K562 (cell line): ENCODE data around the gene GOLPH3L. TPM values are rescaled to one million over a fixed set of nuclear protein-coding genes. Genes with fewer than 3 reads are reported as not detected.
A peak's percentile ranks its signal among the peaks of the same experiment; 100 is the strongest.

Experiments
- BRD4 ChIP-seq: fragments of 200-600 bp; sonication (generic); IDR thresholded peaks from 2 replicates; pipeline ENCODE4 v1.6.1; 2017; ENCODE audit warnings: inconsistent platforms
- DDX20 ChIP-seq: fragments of 450-650 bp; IDR thresholded peaks from 2 replicates; pipeline ENCODE4 v1.6.1; 2016; ENCODE audit warnings: missing genetic modification characterization, low read depth, mild to moderate bottlenecking, missing compliant biosample characterization, moderate library complexity
- HNRNPL ChIP-seq: fragments of 200-400 bp; formaldehyde crosslinking; IDR thresholded peaks from 2 replicates; pipeline ENCODE4 v1.6.1; 2017; ENCODE audit warnings: low read depth, mild to moderate bottlenecking, low read length
- IRF2 ChIP-seq: sonication (generic); formaldehyde crosslinking; IDR thresholded peaks from 2 replicates; pipeline ENCODE4 v1.8.1; 2022; ENCODE audit warnings: mild to moderate bottlenecking, missing genetic modification reagents
- KAT7 ChIP-seq: sonication (generic); formaldehyde crosslinking; IDR thresholded peaks from 2 replicates; pipeline ENCODE4 v1.8.0; 2022; ENCODE audit warnings: missing genetic modification reagents, mild to moderate bottlenecking, borderline replicate concordance
- LCOR ChIP-seq: sonication (generic); formaldehyde crosslinking; IDR thresholded peaks from 2 replicates; pipeline ENCODE4 v1.8.0; 2022; ENCODE audit warnings: mild to moderate bottlenecking, missing genetic modification reagents
- MCM2 ChIP-seq: fragments of 450-650 bp; IDR thresholded peaks from 2 replicates; pipeline ENCODE4 v1.6.1; 2017; ENCODE audit warnings: low read depth, mild to moderate bottlenecking
- MCM7 ChIP-seq, 2 experiments: fragments of 450-650 bp; IDR thresholded peaks; 2 replicates each; pipeline ENCODE4 v1.6.1; 2016 to 2018
- MIER1 ChIP-seq: fragments of 450-650 bp; IDR thresholded peaks from 2 replicates; pipeline ENCODE4 v1.6.1; 2016; ENCODE audit warnings: antibody characterized with exemption, mild to moderate bottlenecking, low read depth
- POLR3A ChIP-seq: IDR thresholded peaks from 2 replicates; pipeline ENCODE4 v1.6.1; 2011; ENCODE audit warnings: borderline replicate concordance, mild to moderate bottlenecking, moderate library complexity; ENCODE audit not compliant: insufficient read length, insufficient read depth; ENCODE audit errors: extremely low read depth
- RBBP5 ChIP-seq: fragments of 200-600 bp; sonication (generic); IDR thresholded peaks from 2 replicates; pipeline ENCODE4 v1.6.1; 2012; ENCODE audit warnings: borderline replicate concordance, mild to moderate bottlenecking, low read length, control low read depth, inconsistent platforms; ENCODE audit not compliant: insufficient read depth, poor library complexity, severe bottlenecking
- SAFB2 ChIP-seq: fragments of 200-400 bp; formaldehyde crosslinking; IDR thresholded peaks from 2 replicates; pipeline ENCODE4 v1.6.1; 2018; ENCODE audit warnings: borderline replicate concordance, low read length, low read depth, moderate library complexity; ENCODE audit not compliant: severe bottlenecking
- ZNF23 ChIP-seq: fragments of 250-450 bp; sonication (Bioruptor Pico); IDR thresholded peaks from 2 replicates; pipeline ENCODE4 v1.4.0; 2020; ENCODE audit warnings: mild to moderate bottlenecking
- ZNF347 ChIP-seq: fragments of 450-650 bp; formaldehyde crosslinking; IDR thresholded peaks from 2 replicates; pipeline ENCODE4 v1.4.0; 2020; ENCODE audit warnings: low read depth, mild to moderate bottlenecking, moderate library complexity
- ZNF561 ChIP-seq: fragments of 450-650 bp; formaldehyde crosslinking; conservative IDR thresholded peaks from 2 replicates; pipeline ENCODE4 v1.4.0; 2020; ENCODE audit warnings: mild to moderate bottlenecking, moderate library complexity
- ZNF57 ChIP-seq: fragments of 450-650 bp; formaldehyde crosslinking; IDR thresholded peaks from 2 replicates; pipeline ENCODE4 v1.4.0; 2020; ENCODE audit warnings: mild to moderate bottlenecking, moderate library complexity
- ZNF583 ChIP-seq: fragments of 250-450 bp; sonication (Bioruptor Pico); IDR thresholded peaks from 2 replicates; pipeline ENCODE4 v1.4.0; 2020
- polyA plus RNA-seq, 8 experiments: library from polyadenylated mRNA; depleted of rRNA in 4 of 8; stranded (reverse) in 5 of 8; unstranded in 3 of 8; fragments of >200 nt; fragmentation: Nextera tagmentation in 2 of 8; fragmentation: Illumina TruSeq in 1 of 8; extraction: Ambion mirVana in 2 of 8; extraction: Trizol in 1 of 8; gene quantifications; 2 replicates each; pipeline versions ENCODE4 v1.2.1 to v1.2.3, GENCODE V29; 2011 to 2014; ENCODE audit warnings: inconsistent platforms in 1 of 8, missing spikeins in 1 of 8
- total RNA-seq, 7 experiments: library from RNA; depleted of rRNA in 6 of 7; stranded (reverse); fragments of >200 nt in 6 of 7; fragmentation: Illumina TruSeq in 2 of 7; extraction: Trizol in 2 of 7; gene quantifications; 2 replicates each; pipeline versions ENCODE4 v1.2.1 to v1.2.3, GENCODE V29; 2011 to 2021; ENCODE audit warnings: low replicate concordance in 1 of 7
- TF ChIP-seq, protein P1 (sequence below): fragments of 450-650 bp; conservative IDR thresholded peaks from 2 replicates; pipeline ENCODE4 v1.6.1; 2016; ENCODE audit warnings: missing genetic modification characterization, low read depth, mild to moderate bottlenecking, control low read depth, missing compliant biosample characterization
- TF ChIP-seq, protein P2 (sequence below): fragments of 250-450 bp; sonication (Bioruptor Pico); IDR thresholded peaks from 2 replicates; pipeline ENCODE4 v1.4.0; 2020; ENCODE audit warnings: mild to moderate bottlenecking, moderate library complexity
- TF ChIP-seq, protein P3 (sequence below): fragments of 450-650 bp; IDR thresholded peaks from 2 replicates; pipeline ENCODE4 v1.6.1; 2016; ENCODE audit warnings: low read depth, mild to moderate bottlenecking, moderate library complexity
- TF ChIP-seq, protein P4 (sequence below): fragments of 250-450 bp; sonication (Bioruptor Pico); IDR thresholded peaks from 2 replicates; pipeline ENCODE4 v1.5.0; 2021

Gene GOLPH3L
- total and polyA plus RNA-seq, 9 of the 15 experiments (the other 6 are each of a cell fraction or from before 2014, with no cell fraction given): 8.1 to 42.1 (median 21.6) TPM

DNA sequence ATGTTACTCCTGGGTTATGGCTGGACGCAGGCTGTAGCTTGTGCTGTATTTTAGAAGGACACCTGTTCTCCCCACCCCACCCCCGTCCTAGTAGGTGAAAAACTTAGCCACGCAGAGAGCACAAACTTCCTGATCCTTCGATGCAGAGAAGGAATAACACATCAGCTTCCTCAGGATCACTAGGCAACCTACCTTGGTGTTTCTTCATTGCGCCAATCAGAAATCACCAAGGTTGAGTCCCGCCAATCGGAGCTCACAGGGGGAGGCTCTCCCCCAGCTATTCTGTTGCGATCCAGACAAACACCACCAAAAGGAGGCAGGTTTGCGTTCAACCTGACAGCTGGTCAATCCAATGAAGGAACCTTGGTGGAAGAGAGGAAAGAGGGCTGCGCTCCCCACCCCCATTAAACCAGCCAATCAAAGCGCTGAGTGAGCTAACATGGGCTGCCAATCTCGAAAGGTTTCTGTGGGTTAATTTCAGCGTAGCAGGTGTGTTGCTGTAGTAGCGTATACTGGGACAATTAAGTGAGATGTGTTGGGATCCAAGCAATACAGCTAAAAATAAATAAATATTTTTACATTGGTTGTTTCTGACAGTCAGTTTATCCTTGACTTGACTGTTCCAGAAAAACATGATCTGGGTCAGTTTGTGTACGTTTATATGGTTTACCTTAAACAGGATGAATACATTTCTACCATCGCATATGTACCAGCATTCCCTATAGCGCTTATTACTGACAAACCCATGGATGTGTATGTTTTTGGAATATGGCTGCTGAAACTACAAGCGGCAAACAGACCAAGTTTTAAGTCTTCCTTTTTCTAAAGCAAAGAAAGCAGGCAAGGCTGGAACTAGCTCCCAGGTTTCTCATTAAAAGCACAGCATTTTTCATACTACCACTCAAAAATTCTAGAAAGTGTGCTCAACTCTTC lies at the start of gene GOLPH3L (continued):
- no peak for TF ChIP-seq MCM2
- TF ChIP-seq ZNF583 (CRISPR knock-in tag): no peak
- TF ChIP-seq ZNF23 (CRISPR knock-in tag): no peak
- TF ChIP-seq, protein P1, sequence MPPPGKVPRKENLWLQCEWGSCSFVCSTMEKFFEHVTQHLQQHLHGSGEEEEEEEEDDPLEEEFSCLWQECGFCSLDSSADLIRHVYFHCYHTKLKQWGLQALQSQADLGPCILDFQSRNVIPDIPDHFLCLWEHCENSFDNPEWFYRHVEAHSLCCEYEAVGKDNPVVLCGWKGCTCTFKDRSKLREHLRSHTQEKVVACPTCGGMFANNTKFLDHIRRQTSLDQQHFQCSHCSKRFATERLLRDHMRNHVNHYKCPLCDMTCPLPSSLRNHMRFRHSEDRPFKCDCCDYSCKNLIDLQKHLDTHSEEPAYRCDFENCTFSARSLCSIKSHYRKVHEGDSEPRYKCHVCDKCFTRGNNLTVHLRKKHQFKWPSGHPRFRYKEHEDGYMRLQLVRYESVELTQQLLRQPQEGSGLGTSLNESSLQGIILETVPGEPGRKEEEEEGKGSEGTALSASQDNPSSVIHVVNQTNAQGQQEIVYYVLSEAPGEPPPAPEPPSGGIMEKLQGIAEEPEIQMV (tag): no peak
- no peak for TF ChIP-seq ZNF561 (CRISPR knock-in tag)
- no peak for TF ChIP-seq LCOR (CRISPR knock-in tag)
- TF ChIP-seq MCM7 (IDR thresholded peaks at IDR 0.05): no peak
- no peak for TF ChIP-seq DDX20 (tag)
- TF ChIP-seq POLR3A: no peak
- TF ChIP-seq, protein P2, sequence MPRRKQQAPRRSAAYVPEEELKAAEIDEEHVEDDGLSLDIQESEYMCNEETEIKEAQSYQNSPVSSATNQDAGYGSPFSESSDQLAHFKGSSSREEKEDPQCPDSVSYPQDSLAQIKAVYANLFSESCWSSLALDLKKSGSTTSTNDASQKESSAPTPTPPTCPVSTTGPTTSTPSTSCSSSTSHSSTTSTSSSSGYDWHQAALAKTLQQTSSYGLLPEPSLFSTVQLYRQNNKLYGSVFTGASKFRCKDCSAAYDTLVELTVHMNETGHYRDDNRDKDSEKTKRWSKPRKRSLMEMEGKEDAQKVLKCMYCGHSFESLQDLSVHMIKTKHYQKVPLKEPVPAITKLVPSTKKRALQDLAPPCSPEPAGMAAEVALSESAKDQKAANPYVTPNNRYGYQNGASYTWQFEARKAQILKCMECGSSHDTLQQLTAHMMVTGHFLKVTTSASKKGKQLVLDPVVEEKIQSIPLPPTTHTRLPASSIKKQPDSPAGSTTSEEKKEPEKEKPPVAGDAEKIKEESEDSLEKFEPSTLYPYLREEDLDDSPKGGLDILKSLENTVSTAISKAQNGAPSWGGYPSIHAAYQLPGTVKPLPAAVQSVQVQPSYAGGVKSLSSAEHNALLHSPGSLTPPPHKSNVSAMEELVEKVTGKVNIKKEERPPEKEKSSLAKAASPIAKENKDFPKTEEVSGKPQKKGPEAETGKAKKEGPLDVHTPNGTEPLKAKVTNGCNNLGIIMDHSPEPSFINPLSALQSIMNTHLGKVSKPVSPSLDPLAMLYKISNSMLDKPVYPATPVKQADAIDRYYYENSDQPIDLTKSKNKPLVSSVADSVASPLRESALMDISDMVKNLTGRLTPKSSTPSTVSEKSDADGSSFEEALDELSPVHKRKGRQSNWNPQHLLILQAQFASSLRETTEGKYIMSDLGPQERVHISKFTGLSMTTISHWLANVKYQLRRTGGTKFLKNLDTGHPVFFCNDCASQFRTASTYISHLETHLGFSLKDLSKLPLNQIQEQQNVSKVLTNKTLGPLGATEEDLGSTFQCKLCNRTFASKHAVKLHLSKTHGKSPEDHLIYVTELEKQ (CRISPR knock-in tag): no peak
- TF ChIP-seq, protein P3, sequence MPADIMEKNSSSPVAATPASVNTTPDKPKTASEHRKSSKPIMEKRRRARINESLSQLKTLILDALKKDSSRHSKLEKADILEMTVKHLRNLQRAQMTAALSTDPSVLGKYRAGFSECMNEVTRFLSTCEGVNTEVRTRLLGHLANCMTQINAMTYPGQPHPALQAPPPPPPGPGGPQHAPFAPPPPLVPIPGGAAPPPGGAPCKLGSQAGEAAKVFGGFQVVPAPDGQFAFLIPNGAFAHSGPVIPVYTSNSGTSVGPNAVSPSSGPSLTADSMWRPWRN: no peak
- no peak for TF ChIP-seq KAT7
- no peak for TF ChIP-seq ZNF347 (CRISPR knock-in tag)
- TF ChIP-seq ZNF57 (CRISPR knock-in tag): no peak
- TF ChIP-seq, protein P4, sequence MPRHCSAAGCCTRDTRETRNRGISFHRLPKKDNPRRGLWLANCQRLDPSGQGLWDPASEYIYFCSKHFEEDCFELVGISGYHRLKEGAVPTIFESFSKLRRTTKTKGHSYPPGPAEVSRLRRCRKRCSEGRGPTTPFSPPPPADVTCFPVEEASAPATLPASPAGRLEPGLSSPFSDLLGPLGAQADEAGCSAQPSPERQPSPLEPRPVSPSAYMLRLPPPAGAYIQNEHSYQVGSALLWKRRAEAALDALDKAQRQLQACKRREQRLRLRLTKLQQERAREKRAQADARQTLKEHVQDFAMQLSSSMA (CRISPR knock-in tag): no peak
- no peak for TF ChIP-seq BRD4
- TF ChIP-seq SAFB2: no peak
- no peak for TF ChIP-seq RBBP5
- 0 out of 2 replicates have a peak, but pooled peaks have one; percentile 16 for TF ChIP-seq MIER1
- TF ChIP-seq HNRNPL: no peak
- no peak for TF ChIP-seq IRF2 (CRISPR knock-in tag)
